ENCODE results near the gene SVEP1. TPM values are rescaled to one million over a fixed set of nuclear protein-coding genes. Genes with fewer than 3 reads are reported as not detected.

Gene SVEP1
- total RNA-seq, 1 donor from 2014 or later, result 0.35 TPM

GRCh38 chr9:110455860-110456259 is 123.7 kb downstream of the SVEP1 start:
- TF ChIP-seq, protein P1, sequence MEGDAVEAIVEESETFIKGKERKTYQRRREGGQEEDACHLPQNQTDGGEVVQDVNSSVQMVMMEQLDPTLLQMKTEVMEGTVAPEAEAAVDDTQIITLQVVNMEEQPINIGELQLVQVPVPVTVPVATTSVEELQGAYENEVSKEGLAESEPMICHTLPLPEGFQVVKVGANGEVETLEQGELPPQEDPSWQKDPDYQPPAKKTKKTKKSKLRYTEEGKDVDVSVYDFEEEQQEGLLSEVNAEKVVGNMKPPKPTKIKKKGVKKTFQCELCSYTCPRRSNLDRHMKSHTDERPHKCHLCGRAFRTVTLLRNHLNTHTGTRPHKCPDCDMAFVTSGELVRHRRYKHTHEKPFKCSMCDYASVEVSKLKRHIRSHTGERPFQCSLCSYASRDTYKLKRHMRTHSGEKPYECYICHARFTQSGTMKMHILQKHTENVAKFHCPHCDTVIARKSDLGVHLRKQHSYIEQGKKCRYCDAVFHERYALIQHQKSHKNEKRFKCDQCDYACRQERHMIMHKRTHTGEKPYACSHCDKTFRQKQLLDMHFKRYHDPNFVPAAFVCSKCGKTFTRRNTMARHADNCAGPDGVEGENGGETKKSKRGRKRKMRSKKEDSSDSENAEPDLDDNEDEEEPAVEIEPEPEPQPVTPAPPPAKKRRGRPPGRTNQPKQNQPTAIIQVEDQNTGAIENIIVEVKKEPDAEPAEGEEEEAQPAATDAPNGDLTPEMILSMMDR (conservative IDR thresholded peaks at IDR 0.05; ENCODE audit: low read depth, low read length), result no peak
- no peak for DNase-seq (ENCODE audit: low read depth)

DNA sequence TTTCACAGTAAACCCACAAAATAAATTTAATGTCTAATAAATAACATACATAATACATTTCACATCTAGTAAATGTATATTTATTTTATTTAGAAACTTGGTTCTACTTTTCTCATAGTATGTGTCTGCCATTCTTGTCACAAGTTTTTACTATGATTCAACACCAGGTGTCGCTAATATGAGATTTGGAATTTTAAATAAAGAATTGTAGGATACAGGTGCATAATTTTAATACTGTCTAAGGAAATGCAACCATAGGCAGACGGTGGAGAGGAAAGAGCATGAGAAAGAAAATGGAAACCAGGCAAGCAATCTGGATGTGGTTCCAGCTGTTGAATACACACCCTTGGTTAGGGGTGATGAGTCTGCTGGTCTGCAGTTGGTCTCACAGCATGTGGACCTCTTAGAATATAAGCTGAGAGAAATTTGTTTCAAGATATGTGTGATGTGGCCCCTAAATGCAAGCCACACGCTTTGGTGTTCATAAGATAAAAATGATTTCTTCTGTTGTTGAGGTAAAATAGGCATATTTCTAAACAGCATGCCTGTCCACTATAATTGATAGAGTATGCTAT is 127.2 kb downstream of the SVEP1 start:
- no peak overlapping the region for H3K4me3 ChIP-seq (ENCODE audit: low read depth, low read length)
- TF ChIP-seq, protein P1 (conservative IDR thresholded peaks at IDR 0.05; ENCODE audit: low read depth, low read length), result peak; percentile 57
- DNase-seq (ENCODE audit: low read depth), result no peak

More at GRCh38 chr9:110455860-110456259, 123.7 kb downstream of the SVEP1 start:
- H3K4me3 ChIP-seq (ENCODE audit: low read depth, low read length), result no peak overlapping the region

DNA sequence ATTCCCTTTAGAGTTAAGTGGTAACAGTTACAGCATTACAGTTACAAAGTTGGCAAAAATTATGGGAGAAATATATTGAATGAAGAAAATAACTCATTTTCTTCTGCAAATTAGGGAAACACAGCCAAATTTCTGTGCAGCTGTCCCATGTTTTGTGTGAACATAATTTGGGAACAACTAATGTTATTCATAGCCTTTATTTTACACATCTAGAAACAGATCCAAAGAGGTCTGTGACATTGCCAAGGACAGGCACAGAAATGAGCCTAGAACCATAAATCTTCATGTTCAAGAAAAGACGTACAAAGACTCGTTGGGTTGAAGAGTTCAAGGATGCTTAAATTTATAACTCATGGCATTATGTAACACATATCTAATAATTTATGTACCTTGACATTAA is 127.8 kb downstream of the SVEP1 start:
- TF ChIP-seq, protein P1 (conservative IDR thresholded peaks at IDR 0.05; ENCODE audit: low read depth, low read length), result no peak
- no peak for DNase-seq (ENCODE audit: low read depth)
- no peak overlapping the region for H3K4me3 ChIP-seq (ENCODE audit: low read depth, low read length)

DNA sequence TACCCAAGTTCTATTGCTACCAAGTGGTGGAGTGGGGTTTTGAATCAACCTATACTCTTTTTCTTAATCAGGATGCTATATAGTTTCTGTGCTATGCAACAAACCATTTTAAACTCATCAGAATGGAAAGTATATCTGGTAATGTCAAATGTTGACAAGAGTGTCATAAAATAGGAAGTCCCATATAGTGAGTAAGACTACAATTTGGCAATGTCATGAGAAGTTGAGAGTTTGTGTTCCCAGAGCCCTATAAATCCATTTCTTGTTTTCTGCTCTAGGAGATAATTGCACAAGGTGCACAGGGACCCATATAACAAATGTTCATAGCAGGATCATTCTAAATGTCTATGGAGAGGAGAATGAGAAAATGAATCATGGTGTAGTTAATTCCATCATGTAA is 132.1 kb downstream of the SVEP1 start:
- TF ChIP-seq, protein P1 (conservative IDR thresholded peaks at IDR 0.05; ENCODE audit: low read depth, low read length), result no peak
- H3K4me3 ChIP-seq (ENCODE audit: low read depth, low read length), result no peak overlapping the region
- no peak for DNase-seq (ENCODE audit: low read depth)

DNA sequence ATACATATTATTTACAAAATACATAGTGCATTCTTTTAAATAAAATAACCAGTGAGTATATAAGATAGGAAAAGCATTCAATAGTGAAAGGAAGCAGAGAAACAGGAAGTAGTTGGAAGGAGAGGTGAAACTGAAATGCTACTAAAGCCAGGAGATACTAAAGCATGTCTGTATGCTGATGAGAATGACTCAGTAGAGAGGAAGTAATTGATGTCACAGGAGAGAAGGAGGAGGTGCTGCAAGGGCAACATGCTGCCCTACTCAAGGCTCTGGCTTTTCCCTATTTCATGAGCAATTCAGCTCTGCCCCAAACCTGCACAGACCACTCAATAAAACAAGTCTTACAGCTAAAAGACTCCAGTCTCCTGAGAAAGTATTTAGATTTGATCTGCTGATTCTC is 133.4 kb downstream of the SVEP1 start:
- TF ChIP-seq, protein P1 (conservative IDR thresholded peaks at IDR 0.05; ENCODE audit: low read depth, low read length), result no peak
- no peak overlapping the region for H3K4me3 ChIP-seq (ENCODE audit: low read depth, low read length)
- DNase-seq (ENCODE audit: low read depth), result no peak

DNA sequence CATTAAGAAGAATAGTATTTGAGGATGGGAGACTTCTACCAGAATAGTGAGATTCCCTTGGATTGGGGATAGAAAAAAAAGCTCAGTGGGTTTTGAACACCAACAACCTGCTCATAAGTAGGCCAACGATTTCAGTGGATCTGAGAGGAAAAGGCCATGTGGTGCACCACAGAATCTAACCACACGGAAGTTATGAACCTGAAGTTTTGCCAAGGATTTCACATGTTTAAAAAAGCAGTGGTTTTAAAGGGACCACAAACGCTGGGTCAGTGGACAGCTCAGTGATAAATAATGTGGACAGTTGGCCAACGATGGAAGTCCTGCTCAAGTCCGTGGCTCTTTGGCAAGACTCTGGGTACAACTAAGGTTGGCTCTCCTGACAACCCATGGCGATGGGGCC is 134.6 kb downstream of the SVEP1 start:
- TF ChIP-seq, protein P1 (conservative IDR thresholded peaks at IDR 0.05; ENCODE audit: low read depth, low read length), result no peak
- no peak overlapping the region for H3K4me3 ChIP-seq (ENCODE audit: low read depth, low read length)
- no peak for DNase-seq (ENCODE audit: low read depth)

GRCh38 chr9:110443866-110444220 is 135.7 kb downstream of the SVEP1 start:
- no peak overlapping the region for H3K4me3 ChIP-seq (ENCODE audit: low read depth, low read length)
- TF ChIP-seq, protein P1 (conservative IDR thresholded peaks at IDR 0.05; ENCODE audit: low read depth, low read length), result no peak
- no peak for DNase-seq (ENCODE audit: low read depth)

Data from epithelial cell of proximal tubule (primary cell).